UCSD-AML1 (cell line): ENCODE results near the gene C5.
"Not testable (repeated sequence)": the region's sequence is repeated elsewhere in the genome, so short reads cannot be mapped to it uniquely, and the experiment has no call there.

Experiments
- DNase-seq: peaks from one replicate; lab custom pipeline; 2025; ENCODE audit not compliant: unreplicated experiment; lab: John Stamatoyannopoulos, UW

C5 gene

GRCh38 chr9:120980951-120981350, 69.1 kb downstream of the C5 start:
- DNase-seq: no peak

GRCh38 chr9:120979797-120980196, 70.3 kb downstream of the C5 start:
- no peak for DNase-seq

- DNase-seq: no peak
These were observed 71.1 kb downstream of the C5 start for GRCh38 chr9:120978987-120979386.

- no peak for DNase-seq
These were observed 72.8 kb downstream of the C5 start for GRCh38 chr9:120977321-120977720.

- DNase-seq: no peak
These were observed 75.2 kb downstream of the C5 start for GRCh38 chr9:120974921-120975320.

- DNase-seq: no peak
These were observed 75.9 kb downstream of the C5 start for GRCh38 chr9:120974181-120974580.

- DNase-seq: no peak
These were observed 78.1 kb downstream of the C5 start for GRCh38 chr9:120971938-120972337.

- DNase-seq: not testable (repeated sequence)
These were observed 78.6 kb downstream of the C5 start for GRCh38 chr9:120971471-120971870.

- DNase-seq: no peak
These were observed 79.8 kb downstream of the C5 start for GRCh38 chr9:120970244-120970643.

- no peak for DNase-seq
These were observed 84.1 kb downstream of the C5 start for GRCh38 chr9:120966013-120966369.

- no peak for DNase-seq
These were observed 84.6 kb downstream of the C5 start for GRCh38 chr9:120965344-120966012.

- no peak for DNase-seq
These were observed 88.1 kb downstream of the C5 start for GRCh38 chr9:120961936-120962335.

GRCh38 chr9:120960001-120960400, 90.1 kb downstream of the C5 start:
- no peak for DNase-seq

- no peak for DNase-seq
These were observed 93.2 kb downstream of the C5 start for GRCh38 chr9:120956862-120957261.

- DNase-seq: no peak
These were observed 98.0 kb downstream of the C5 start for GRCh38 chr9:120951960-120952618.

GRCh38 chr9:120950421-120951388, 99.4 kb downstream of the C5 start:
- DNase-seq: peak; percentile 20

GRCh38 chr9:120949290-120949689, 100.8 kb downstream of the C5 start:
- DNase-seq: no peak

GRCh38 chr9:120948824-120949223, 101.3 kb downstream of the C5 start:
- no peak for DNase-seq

GRCh38 chr9:120947222-120947621, 102.9 kb downstream of the C5 start:
- no peak for DNase-seq

GRCh38 chr9:120946259-120946658, 103.8 kb downstream of the C5 start:
- DNase-seq: no peak

- DNase-seq: no peak
These were observed 105.1 kb downstream of the C5 start for GRCh38 chr9:120944948-120945347.

GRCh38 chr9:120944434-120944843, 105.6 kb downstream of the C5 start:
- DNase-seq: peak; percentile 32
